Measurements from ENCODE around the gene CHPF. TPM values are rescaled to one million over a fixed set of nuclear protein-coding genes. Genes with fewer than 3 reads are reported as not detected.

CHPF gene
- total and polyA plus RNA-seq, 10 of the 15 experiments (the other 5 are each of a cell fraction or from before 2014, with no cell fraction given) = 0.09 to 17.4 (median 8.3) TPM; not detected in 1

DNA sequence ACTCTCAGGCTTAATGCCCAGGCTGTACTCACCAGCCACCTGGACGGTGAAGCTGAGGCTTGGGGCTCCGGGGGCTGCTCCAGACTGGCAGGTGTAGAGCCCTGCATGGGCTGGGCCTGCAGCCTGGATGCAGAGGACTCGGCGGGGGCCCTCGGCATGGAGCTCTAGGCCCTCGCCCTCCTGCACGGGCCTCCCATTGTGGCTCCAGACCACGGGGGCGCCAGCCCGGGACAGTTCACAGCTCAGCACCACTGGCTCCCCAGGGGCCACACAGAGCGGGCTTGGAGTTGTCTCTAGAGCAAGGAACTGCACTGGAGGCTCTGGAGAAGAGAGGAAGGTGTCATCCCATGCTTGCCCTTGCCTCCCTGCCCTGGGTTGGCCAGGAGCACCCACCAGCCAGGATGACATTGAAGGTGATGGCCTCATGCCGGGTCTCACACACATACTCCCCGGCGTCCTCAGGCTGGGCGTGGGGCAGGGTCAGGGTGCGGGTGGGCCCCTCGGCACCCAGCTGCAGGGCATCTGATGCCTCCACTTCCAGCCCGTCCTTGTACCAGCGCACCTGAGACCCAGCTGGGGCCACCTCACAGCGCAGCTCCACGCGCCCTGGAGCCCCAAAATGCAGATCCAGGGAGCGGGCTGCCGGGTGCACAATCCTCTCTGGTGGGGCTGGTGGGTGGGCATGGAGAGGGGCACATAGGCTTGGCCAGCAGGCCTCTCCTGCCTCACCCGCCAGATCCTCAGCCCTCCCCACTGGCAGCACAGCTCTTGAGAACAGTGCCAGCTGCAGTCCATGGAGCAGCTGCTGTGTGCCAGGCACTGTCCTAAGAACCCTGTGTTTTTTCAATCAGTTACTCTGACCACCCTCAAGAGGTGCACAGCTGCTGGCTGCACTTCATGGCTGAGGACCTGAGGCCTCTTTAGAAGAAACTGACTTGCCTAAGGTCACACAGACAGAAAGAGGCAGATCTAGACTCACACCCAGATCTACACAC lies 14.5 kb upstream of the CHPF start:
- POLR2A ChIA-PET = no interaction called here
- Histone ChIP-seq H3K4me3 (no peak overlapping the region), H2AFZ (ENCODE audit: control insufficient read depth, low read depth, low read length) (no peak overlapping the region), H3K9me3 (replicated peaks; ENCODE audit: control insufficient read depth, insufficient read depth, low read length) (no peaks in the 10 kb centered on the region), H3K79me2 (ENCODE audit: control insufficient read depth, insufficient read depth, low read length) (no peaks in the 10 kb centered on the region), H4K20me1 (ENCODE audit: control insufficient read depth, insufficient read depth) (no peaks in the 10 kb centered on the region), H3K27me3 (replicated peaks in 1 of 2; ENCODE audit: control insufficient read depth in 2 of 2, insufficient read depth in 2 of 2, low read length in 1 of 2) (no peaks in the 10 kb centered on the region; a peak in 2 of 4 replicates), H3K36me3 (ENCODE audit: control insufficient read depth in 2 of 2, insufficient read depth in 2 of 2, low read length in 1 of 2) (no peaks in the 10 kb centered on the region), H3K9ac (ENCODE audit: control insufficient read depth, insufficient read depth, low read length) (no peak overlapping the region), H3K27ac (ENCODE audit: control insufficient read depth, insufficient read depth) (no peak overlapping the region), H3K4me2 (ENCODE audit: control insufficient read depth, insufficient read depth) (no peak overlapping the region), H3K4me1 (ENCODE audit: control insufficient read depth, insufficient read depth, low read length) (no peaks in the 10 kb centered on the region)
- DNase-seq (ENCODE audit: low read depth, low spot score) (no peak), FAIRE-seq (no peak), ATAC-seq (no peak)
- RAD21 ChIA-PET (ENCODE audit: unreplicated experiment) = no interaction called here
- 32% methylated on average over 25 of the region's 25 CpGs for WGBS (ENCODE audit: insufficient coverage, insufficient replicate concordance, low lambda C conversion rate, missing lambda C conversion rate)
- intact Hi-C loops (cut with micrococcal nuclease; ENCODE audit: unreplicated experiment) (no loop called here), in situ Hi-C loops (cut with MboI) (no loop called here)
- SMC1A ChIA-PET (ENCODE audit: uncharacterized antibody, unreplicated experiment) = interaction anchor here (0.7 kb wide), 1 partner anchor 297 kb away, joined by 3 read pairs; no protein-coding TSS in a partner anchor
- no TSS peak for BruUV-seq (replicated peaks)
- CTCF ChIA-PET = interaction anchor here (1.5 kb wide), 1 partner anchor 17 kb away, joined by 3 read pairs; no protein-coding TSS in a partner anchor
- TF ChIP-seq RUNX3 (IDR thresholded peaks at IDR 0.05; ENCODE audit: low read length) (no peak), POLR2AphosphoS2 (IDR thresholded peaks at IDR 0.05; ENCODE audit: low read depth, low read length) (no peak), RAD21 (IDR thresholded peaks at IDR 0.05; ENCODE audit: insufficient read depth, low read depth, low read length) (no peak), JUNB (IDR thresholded peaks at IDR 0.05) (no peak), RCOR1 (conservative IDR thresholded peaks at IDR 0.05; ENCODE audit: low read depth, low read length) (no peak), SMAD1 (IDR thresholded peaks at IDR 0.05; ENCODE audit: low read depth, partially characterized antibody) (no peak), NFYA (IDR thresholded peaks at IDR 0.05; ENCODE audit: borderline replicate concordance, low read depth, low read length) (no peak), CEBPB (IDR thresholded peaks at IDR 0.05; ENCODE audit: borderline replicate concordance in 1 of 2, low read depth in 2 of 2, low read length in 2 of 2) (no peak), USF1 (IDR thresholded peaks at IDR 0.05; ENCODE audit: borderline replicate concordance, extremely low read length, insufficient read depth, low read depth, low read length) (no peak), EP300 (IDR thresholded peaks at IDR 0.05; ENCODE audit: borderline replicate concordance in 1 of 2, control insufficient read depth in 1 of 2, low read depth in 2 of 2, low read length in 2 of 2) (no peak), TCF12 (IDR thresholded peaks at IDR 0.05; ENCODE audit: low read depth, low read length) (no peak), NR2C2 (IDR thresholded peaks at IDR 0.05; ENCODE audit: borderline replicate concordance, control insufficient read depth, insufficient read length, low read depth) (no peak), KDM1A (IDR thresholded peaks at IDR 0.05; ENCODE audit: borderline replicate concordance) (no peak), POLR2AphosphoS5 (IDR thresholded peaks at IDR 0.05; ENCODE audit: low read length) (no peak), NFXL1 (IDR thresholded peaks at IDR 0.05; ENCODE audit: borderline replicate concordance) (no peak), CHD1 (IDR thresholded peaks at IDR 0.05; ENCODE audit: low read depth, low read length) (no peak), HSF1 (IDR thresholded peaks at IDR 0.05; ENCODE audit: low read depth, low read length) (no peak), ZNF24 (IDR thresholded peaks at IDR 0.05) (no peak)
- TF ChIP-seq, protein P1, sequence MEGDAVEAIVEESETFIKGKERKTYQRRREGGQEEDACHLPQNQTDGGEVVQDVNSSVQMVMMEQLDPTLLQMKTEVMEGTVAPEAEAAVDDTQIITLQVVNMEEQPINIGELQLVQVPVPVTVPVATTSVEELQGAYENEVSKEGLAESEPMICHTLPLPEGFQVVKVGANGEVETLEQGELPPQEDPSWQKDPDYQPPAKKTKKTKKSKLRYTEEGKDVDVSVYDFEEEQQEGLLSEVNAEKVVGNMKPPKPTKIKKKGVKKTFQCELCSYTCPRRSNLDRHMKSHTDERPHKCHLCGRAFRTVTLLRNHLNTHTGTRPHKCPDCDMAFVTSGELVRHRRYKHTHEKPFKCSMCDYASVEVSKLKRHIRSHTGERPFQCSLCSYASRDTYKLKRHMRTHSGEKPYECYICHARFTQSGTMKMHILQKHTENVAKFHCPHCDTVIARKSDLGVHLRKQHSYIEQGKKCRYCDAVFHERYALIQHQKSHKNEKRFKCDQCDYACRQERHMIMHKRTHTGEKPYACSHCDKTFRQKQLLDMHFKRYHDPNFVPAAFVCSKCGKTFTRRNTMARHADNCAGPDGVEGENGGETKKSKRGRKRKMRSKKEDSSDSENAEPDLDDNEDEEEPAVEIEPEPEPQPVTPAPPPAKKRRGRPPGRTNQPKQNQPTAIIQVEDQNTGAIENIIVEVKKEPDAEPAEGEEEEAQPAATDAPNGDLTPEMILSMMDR (IDR thresholded peaks at IDR 0.05 in 2 of 3, conservative IDR thresholded peaks at IDR 0.05 in 1 of 3; ENCODE audit: control insufficient read depth in 2 of 3, extremely low read depth in 1 of 3, insufficient read depth in 1 of 3, low read depth in 3 of 3, low read length in 3 of 3) = no peak

All from GM12878 (cell line).